ENCODE results near the gene SETD7.
"Not testable (repeated sequence)": the region's sequence is repeated elsewhere in the genome, so short reads cannot be mapped to it uniquely, and the experiment has no call there.

SETD7 gene

GRCh38 chr4:139457318-139457717 is 98.7 kb downstream of the SETD7 start:
- Histone ChIP-seq H3K9ac (ENCODE audit: low read length) (no peak overlapping the region), H3K36me3 (ENCODE audit: control insufficient read depth, low read depth, low read length) (no peaks in the 10 kb centered on the region), H3K4me1 (ENCODE audit: control insufficient read depth, low read depth, low read length) (peaks cover 30% of the 10 kb centered on the region), H3K4me3 (ENCODE audit: low read length) (no peak overlapping the region), H3K27me3 (ENCODE audit: control insufficient read depth, insufficient read depth, low read length) (peaks cover 5% of the 10 kb centered on the region), H3K9me3 (ENCODE audit: control insufficient read depth, low read depth, low read length) (no peaks in the 10 kb centered on the region), H3K27ac (ENCODE audit: low read length) (no peak overlapping the region)

GRCh38 chr4:139455126-139455538 is 100.9 kb downstream of the SETD7 start:
- peaks cover 22% of the 10 kb centered on the region for H3K4me1 ChIP-seq (ENCODE audit: control insufficient read depth, low read depth, low read length)
- H3K36me3 ChIP-seq (ENCODE audit: control insufficient read depth, low read depth, low read length), result no peaks in the 10 kb centered on the region
- peak overlapping the region; percentile 95 for H3K4me3 ChIP-seq (ENCODE audit: low read length)
- no peak overlapping the region for H3K9ac ChIP-seq (ENCODE audit: low read length)
- no peak overlapping the region for H3K27ac ChIP-seq (ENCODE audit: low read length)
- H3K9me3 ChIP-seq (ENCODE audit: control insufficient read depth, low read depth, low read length), result no peaks in the 10 kb centered on the region
- peaks cover 5% of the 10 kb centered on the region for H3K27me3 ChIP-seq (ENCODE audit: control insufficient read depth, insufficient read depth, low read length)

GRCh38 chr4:139454111-139455045 is 101.6 kb downstream of the SETD7 start, which contains the start of gene RAB33B:
Gene RAB33B (plus strand): TSS chr4:139454121. CDS start chr4:139454196, 75 bp downstream.
- peak within 1 kb of the TSS; percentile 63 for H3K27ac ChIP-seq (ENCODE audit: low read length)
- H3K27me3 ChIP-seq (ENCODE audit: control insufficient read depth, insufficient read depth, low read length), result peaks cover 5% of the 10 kb centered on the region
- H3K36me3 ChIP-seq (ENCODE audit: control insufficient read depth, low read depth, low read length), result no peaks in the 10 kb centered on the region
- H3K9ac ChIP-seq (ENCODE audit: low read length), result peak within 1 kb of the TSS; percentile 79
- no peaks in the 10 kb centered on the region for H3K9me3 ChIP-seq (ENCODE audit: control insufficient read depth, low read depth, low read length)
- H3K4me3 ChIP-seq (ENCODE audit: low read length), result peak within 1 kb of the TSS; percentile 95
- peaks cover 19% of the 10 kb centered on the region for H3K4me1 ChIP-seq (ENCODE audit: control insufficient read depth, low read depth, low read length)

GRCh38 chr4:139453371-139454110 is 102.5 kb downstream of the SETD7 start:
- Histone ChIP-seq H3K9me3 (ENCODE audit: control insufficient read depth, low read depth, low read length) (no peaks in the 10 kb centered on the region), H3K9ac (ENCODE audit: low read length) (peak overlapping the region; percentile 79), H3K36me3 (ENCODE audit: control insufficient read depth, low read depth, low read length) (no peaks in the 10 kb centered on the region), H3K4me1 (ENCODE audit: control insufficient read depth, low read depth, low read length) (peaks cover 19% of the 10 kb centered on the region), H3K27me3 (ENCODE audit: control insufficient read depth, insufficient read depth, low read length) (peaks cover 5% of the 10 kb centered on the region), H3K4me3 (ENCODE audit: low read length) (peak overlapping the region; percentile 95), H3K27ac (ENCODE audit: low read length) (peak overlapping the region; percentile 63)

- Histone ChIP-seq H3K4me3 (ENCODE audit: low read length) (peak overlapping the region; percentile 95), H3K4me1 (ENCODE audit: control insufficient read depth, low read depth, low read length) (peaks cover 19% of the 10 kb centered on the region), H3K9ac (ENCODE audit: low read length) (peak overlapping the region; percentile 79), H3K36me3 (ENCODE audit: control insufficient read depth, low read depth, low read length) (no peaks in the 10 kb centered on the region), H3K27ac (ENCODE audit: low read length) (peak overlapping the region; percentile 63), H3K9me3 (ENCODE audit: control insufficient read depth, low read depth, low read length) (no peaks in the 10 kb centered on the region), H3K27me3 (ENCODE audit: control insufficient read depth, insufficient read depth, low read length) (peaks cover 5% of the 10 kb centered on the region)
These were observed 103.0 kb downstream of the SETD7 start for GRCh38 chr4:139453041-139453370.

GRCh38 chr4:139451997-139452396 is 104.0 kb downstream of the SETD7 start:
- Histone ChIP-seq H3K4me1 (ENCODE audit: control insufficient read depth, low read depth, low read length) (peaks cover 19% of the 10 kb centered on the region), H3K9me3 (ENCODE audit: control insufficient read depth, low read depth, low read length) (no peaks in the 10 kb centered on the region), H3K9ac (ENCODE audit: low read length) (peak overlapping the region; percentile 79), H3K4me3 (ENCODE audit: low read length) (peak overlapping the region; percentile 95), H3K36me3 (ENCODE audit: control insufficient read depth, low read depth, low read length) (no peaks in the 10 kb centered on the region), H3K27me3 (ENCODE audit: control insufficient read depth, insufficient read depth, low read length) (peaks cover 5% of the 10 kb centered on the region), H3K27ac (ENCODE audit: low read length) (no peak overlapping the region)

- H3K4me3 ChIP-seq (ENCODE audit: low read length), result no peak overlapping the region
These were observed 105.4 kb downstream of the SETD7 start for GRCh38 chr4:139450586-139450985.

GRCh38 chr4:139447078-139447477 is 108.9 kb downstream of the SETD7 start:
- H3K27me3 ChIP-seq (ENCODE audit: control insufficient read depth, insufficient read depth, low read length); H3K4me1 ChIP-seq (ENCODE audit: control insufficient read depth, low read depth, low read length); H3K9me3 ChIP-seq (ENCODE audit: control insufficient read depth, low read depth, low read length); H3K4me3 ChIP-seq (ENCODE audit: low read length); H3K36me3 ChIP-seq (ENCODE audit: control insufficient read depth, low read depth, low read length); H3K9ac ChIP-seq (ENCODE audit: low read length); H3K27ac ChIP-seq (ENCODE audit: low read length): not testable (repeated sequence)

More at GRCh38 chr4:139450586-139450985, 105.4 kb downstream of the SETD7 start:
- no peaks in the 10 kb centered on the region for H3K36me3 ChIP-seq (ENCODE audit: control insufficient read depth, low read depth, low read length)
- peaks cover 5% of the 10 kb centered on the region for H3K27me3 ChIP-seq (ENCODE audit: control insufficient read depth, insufficient read depth, low read length)
- no peak overlapping the region for H3K9ac ChIP-seq (ENCODE audit: low read length)
- no peaks in the 10 kb centered on the region for H3K9me3 ChIP-seq (ENCODE audit: control insufficient read depth, low read depth, low read length)
- H3K27ac ChIP-seq (ENCODE audit: low read length), result no peak overlapping the region
- peaks cover 11% of the 10 kb centered on the region for H3K4me1 ChIP-seq (ENCODE audit: control insufficient read depth, low read depth, low read length)

Data from iPS-18a (cell line).